Measurements from ENCODE around the gene C1orf146.

C1orf146 gene

DNA sequence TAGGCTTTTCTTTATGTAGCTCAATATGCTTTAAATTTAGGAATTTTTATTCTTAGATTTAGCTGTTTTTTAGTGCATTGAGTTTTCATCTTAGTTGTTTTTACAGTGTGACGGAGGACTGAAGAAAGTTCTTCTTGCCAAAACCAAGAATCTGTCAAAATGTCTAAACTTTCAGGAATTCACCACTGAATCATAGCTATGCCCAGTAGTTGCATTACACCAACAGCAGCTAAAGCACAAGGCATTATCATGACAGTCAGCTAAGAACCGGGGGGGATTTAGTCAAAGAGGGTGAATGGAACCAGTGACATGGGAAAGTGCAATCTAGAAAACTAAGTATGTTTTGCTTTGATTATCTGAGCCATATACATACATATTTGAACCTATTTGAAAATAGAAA, 6.5 kb upstream of the C1orf146 start:
- Histone ChIP-seq H2AFZ (ENCODE audit: low read depth, low read length) (no peak overlapping the region), H3K27me3 (ENCODE audit: low read depth, low read length) (no peaks in the 10 kb centered on the region), H3K36me3 (replicated peaks; ENCODE audit: low read depth, low read length) (no peaks in the 10 kb centered on the region), H3K79me2 (ENCODE audit: low read length) (no peaks in the 10 kb centered on the region), H3K9me3 (ENCODE audit: insufficient read depth, low read length) (no peaks in the 10 kb centered on the region), H3K4me2 (ENCODE audit: low read length) (no peak overlapping the region), H3K27ac (ENCODE audit: low read length) (no peak overlapping the region), H4K20me1 (ENCODE audit: insufficient read depth, low read length) (no peaks in the 10 kb centered on the region), H3K4me1 (ENCODE audit: low read length) (no peaks in the 10 kb centered on the region), H3K9ac (ENCODE audit: low read length) (no peak overlapping the region), H3K4me3 (ENCODE audit: low read length) (no peak overlapping the region)
- TF ChIP-seq, protein P1, sequence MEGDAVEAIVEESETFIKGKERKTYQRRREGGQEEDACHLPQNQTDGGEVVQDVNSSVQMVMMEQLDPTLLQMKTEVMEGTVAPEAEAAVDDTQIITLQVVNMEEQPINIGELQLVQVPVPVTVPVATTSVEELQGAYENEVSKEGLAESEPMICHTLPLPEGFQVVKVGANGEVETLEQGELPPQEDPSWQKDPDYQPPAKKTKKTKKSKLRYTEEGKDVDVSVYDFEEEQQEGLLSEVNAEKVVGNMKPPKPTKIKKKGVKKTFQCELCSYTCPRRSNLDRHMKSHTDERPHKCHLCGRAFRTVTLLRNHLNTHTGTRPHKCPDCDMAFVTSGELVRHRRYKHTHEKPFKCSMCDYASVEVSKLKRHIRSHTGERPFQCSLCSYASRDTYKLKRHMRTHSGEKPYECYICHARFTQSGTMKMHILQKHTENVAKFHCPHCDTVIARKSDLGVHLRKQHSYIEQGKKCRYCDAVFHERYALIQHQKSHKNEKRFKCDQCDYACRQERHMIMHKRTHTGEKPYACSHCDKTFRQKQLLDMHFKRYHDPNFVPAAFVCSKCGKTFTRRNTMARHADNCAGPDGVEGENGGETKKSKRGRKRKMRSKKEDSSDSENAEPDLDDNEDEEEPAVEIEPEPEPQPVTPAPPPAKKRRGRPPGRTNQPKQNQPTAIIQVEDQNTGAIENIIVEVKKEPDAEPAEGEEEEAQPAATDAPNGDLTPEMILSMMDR (IDR thresholded peaks at IDR 0.05; ENCODE audit: low read depth, low read length) = no peak
- no peak for TF ChIP-seq EZH2phosphoT487 (IDR thresholded peaks at IDR 0.05; ENCODE audit: low read depth)

DNA sequence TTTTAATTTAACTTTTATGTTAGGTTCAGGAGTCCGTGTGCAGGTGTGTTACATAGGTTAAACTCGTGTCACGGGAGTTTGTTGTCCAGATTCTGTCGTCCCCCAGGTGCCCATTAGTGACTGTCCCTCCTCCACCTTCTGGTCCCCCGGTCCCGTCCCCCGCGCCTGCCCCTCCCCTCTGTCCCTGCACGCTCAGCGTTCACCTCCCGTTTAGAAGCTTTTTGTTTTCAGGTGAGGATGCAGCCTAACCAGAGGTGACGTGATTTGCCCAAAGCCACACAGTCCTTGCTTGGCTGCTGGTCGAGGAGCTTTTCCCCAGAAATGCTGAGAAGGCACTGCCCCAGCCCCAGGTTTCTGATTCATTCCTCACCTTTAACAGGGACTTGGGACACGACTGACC, 844 bp downstream of the C1orf146 start:
- TF ChIP-seq, protein P1 (IDR thresholded peaks at IDR 0.05; ENCODE audit: low read depth, low read length) = no peak
- no peak for TF ChIP-seq EZH2phosphoT487 (IDR thresholded peaks at IDR 0.05; ENCODE audit: low read depth)
- Histone ChIP-seq H3K4me1 (ENCODE audit: low read length) (no peaks in the 10 kb centered on the region), H3K9me3 (ENCODE audit: insufficient read depth, low read length) (no peaks in the 10 kb centered on the region), H3K27ac (ENCODE audit: low read length) (no peak overlapping the region), H3K27me3 (ENCODE audit: low read depth, low read length) (no peaks in the 10 kb centered on the region), H3K36me3 (replicated peaks; ENCODE audit: low read depth, low read length) (no peaks in the 10 kb centered on the region), H3K4me3 (ENCODE audit: low read length) (no peak overlapping the region), H3K9ac (ENCODE audit: low read length) (no peak overlapping the region), H3K4me2 (ENCODE audit: low read length) (no peak overlapping the region), H4K20me1 (ENCODE audit: insufficient read depth, low read length) (no peaks in the 10 kb centered on the region), H3K79me2 (ENCODE audit: low read length) (no peaks in the 10 kb centered on the region), H2AFZ (ENCODE audit: low read depth, low read length) (no peak overlapping the region)

DNA sequence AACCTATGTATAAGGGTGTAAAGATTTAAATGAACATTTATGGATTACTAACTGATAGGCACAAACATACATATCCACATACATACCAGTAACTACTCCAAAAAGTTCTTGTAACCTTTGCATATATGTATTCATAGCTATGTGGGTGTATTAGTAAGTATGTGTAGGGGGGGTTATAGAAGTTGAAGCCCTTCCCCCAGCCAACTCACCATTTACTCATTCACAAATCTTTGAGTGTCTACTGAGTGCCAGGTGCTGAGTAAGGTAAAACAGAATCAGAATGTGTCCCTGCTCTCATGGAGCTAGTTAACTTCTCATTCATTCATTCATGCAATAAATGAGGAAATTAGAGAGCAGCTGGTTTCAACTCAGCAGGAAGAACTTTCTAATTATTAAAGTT, 1.3 kb downstream of the C1orf146 start:
- no peaks in the 10 kb centered on the region for H3K27me3 ChIP-seq (ENCODE audit: low read depth, low read length)
- H3K9ac ChIP-seq (ENCODE audit: low read length) = no peak overlapping the region

DNA sequence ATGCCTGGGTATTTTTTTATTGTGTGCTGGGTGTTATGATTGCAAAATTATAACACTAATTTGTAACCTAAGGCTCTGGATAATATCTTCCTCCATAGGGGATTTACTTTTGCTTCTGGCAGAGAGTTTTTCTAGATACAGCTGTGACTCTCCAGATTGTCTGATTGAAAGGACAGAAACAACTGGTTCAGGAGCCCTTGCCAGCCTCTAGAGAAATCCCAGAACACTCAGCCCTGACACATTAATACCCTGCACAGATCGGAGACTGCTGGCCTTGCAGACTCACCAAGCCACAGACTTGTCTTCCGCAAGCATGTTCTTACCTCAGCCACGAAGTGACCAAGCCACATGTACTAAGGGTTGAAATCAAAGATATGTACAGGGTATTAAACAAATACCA, 10.7 kb downstream of the C1orf146 start:
- TF ChIP-seq, protein P1 (IDR thresholded peaks at IDR 0.05; ENCODE audit: low read depth, low read length) = no peak
- TF ChIP-seq EZH2phosphoT487 (IDR thresholded peaks at IDR 0.05; ENCODE audit: low read depth) = no peak
- Histone ChIP-seq H3K4me2 (ENCODE audit: low read length) (no peak overlapping the region), H3K36me3 (replicated peaks; ENCODE audit: low read depth, low read length) (no peaks in the 10 kb centered on the region), H3K4me3 (ENCODE audit: low read length) (no peak overlapping the region), H3K27me3 (ENCODE audit: low read depth, low read length) (no peaks in the 10 kb centered on the region), H2AFZ (ENCODE audit: low read depth, low read length) (no peak overlapping the region), H3K9ac (ENCODE audit: low read length) (no peak overlapping the region), H3K79me2 (ENCODE audit: low read length) (no peaks in the 10 kb centered on the region), H4K20me1 (ENCODE audit: insufficient read depth, low read length) (no peaks in the 10 kb centered on the region), H3K9me3 (ENCODE audit: insufficient read depth, low read length) (no peaks in the 10 kb centered on the region), H3K4me1 (ENCODE audit: low read length) (no peaks in the 10 kb centered on the region), H3K27ac (ENCODE audit: low read length) (no peak overlapping the region)

More for the DNA sequence above, 1.3 kb downstream of the C1orf146 start:
- H3K9me3 ChIP-seq (ENCODE audit: insufficient read depth, low read length) = no peaks in the 10 kb centered on the region
- TF ChIP-seq, protein P1 (IDR thresholded peaks at IDR 0.05; ENCODE audit: low read depth, low read length) = no peak
- no peak for TF ChIP-seq EZH2phosphoT487 (IDR thresholded peaks at IDR 0.05; ENCODE audit: low read depth)
- H4K20me1 ChIP-seq (ENCODE audit: insufficient read depth, low read length) = no peaks in the 10 kb centered on the region
- H3K4me2 ChIP-seq (ENCODE audit: low read length) = no peak overlapping the region
- no peaks in the 10 kb centered on the region for H3K4me1 ChIP-seq (ENCODE audit: low read length)
- no peaks in the 10 kb centered on the region for H3K36me3 ChIP-seq (replicated peaks; ENCODE audit: low read depth, low read length)
- H3K4me3 ChIP-seq (ENCODE audit: low read length) = no peak overlapping the region
- H2AFZ ChIP-seq (ENCODE audit: low read depth, low read length) = no peak overlapping the region
- no peaks in the 10 kb centered on the region for H3K79me2 ChIP-seq (ENCODE audit: low read length)
- no peak overlapping the region for H3K27ac ChIP-seq (ENCODE audit: low read length)

Measured in OCI-LY3 (cell line).